NCI-H2107 treated with DMSO at 0.1 percent for 48 hours (cell line): ENCODE measurements around the gene POLR2C.

Experiments used
- DNase-seq: peaks from one replicate; lab custom pipeline; 2025; ENCODE audit not compliant: unreplicated experiment; lab: John Stamatoyannopoulos, UW

Gene POLR2C

GRCh38 chr16:57517397-57518367, 55.2 kb downstream of the POLR2C start:
- no peak for DNase-seq

GRCh38 chr16:57518520-57518919, 56.0 kb downstream of the POLR2C start:
- DNase-seq, result no peak

GRCh38 chr16:57518922-57519321, 56.4 kb downstream of the POLR2C start:
- DNase-seq, result no peak

GRCh38 chr16:57519796-57520360, 57.4 kb downstream of the POLR2C start:
- DNase-seq, result no peak
